ENCODE results near the gene BARHL2. TPM values are rescaled to one million over a fixed set of nuclear protein-coding genes. Genes with fewer than 3 reads are reported as not detected.

BARHL2 gene
- total and polyA plus RNA-seq, 2 donors (not counting 3 experiments of a cell fraction or from before 2014, with no cell fraction given), result not detected

DNA sequence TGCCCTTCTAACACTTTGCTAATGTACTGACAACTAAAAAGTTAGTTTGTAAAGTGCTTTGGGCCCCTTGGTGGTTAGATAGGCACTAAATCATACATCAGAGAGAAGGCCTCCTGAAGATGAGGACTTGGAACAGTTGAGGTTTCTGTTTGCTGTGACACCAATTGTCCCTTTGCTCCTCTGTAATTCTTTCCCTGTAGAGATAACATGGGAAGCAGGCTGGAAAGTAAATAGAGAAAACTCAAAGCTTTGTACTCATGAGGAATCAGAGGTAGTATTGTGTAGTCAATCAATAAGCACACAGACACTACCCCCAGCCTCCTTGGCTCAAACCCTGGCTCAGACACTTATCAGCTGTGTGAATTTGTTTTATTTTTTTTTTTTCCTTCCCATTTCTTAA, 31.6 kb upstream of the BARHL2 start:
- Histone ChIP-seq H3K4me2 (ENCODE audit: insufficient read depth, low read length) (no peak overlapping the region), H3K79me2 (ENCODE audit: control insufficient read depth, insufficient read depth, low read length) (no peaks in the 10 kb centered on the region), H3K4me3 (replicated peaks in 1 of 3; ENCODE audit: insufficient read depth in 1 of 3, low read depth in 1 of 3, low read length in 3 of 3) (no peak overlapping the region), H3K9ac (replicated peaks; ENCODE audit: extremely low read depth, insufficient read depth, low read length) (no peak overlapping the region), H3K27ac (ENCODE audit: insufficient read depth, low read depth, low read length) (no peak overlapping the region), H3K9me1 (replicated peaks; ENCODE audit: control insufficient read depth, extremely low read depth, insufficient read depth, low read length) (no peaks in the 10 kb centered on the region), H3K9me3 (replicated peaks; ENCODE audit: control insufficient read depth, insufficient read depth, low read length) (no peaks in the 10 kb centered on the region), H4K20me1 (replicated peaks; ENCODE audit: control insufficient read depth, extremely low read depth, insufficient read depth, low read length) (no peaks in the 10 kb centered on the region), H3K4me1 (ENCODE audit: control insufficient read depth, extremely low read depth, insufficient read depth, low read length) (no peaks in the 10 kb centered on the region), H2AFZ (ENCODE audit: low read depth, low read length) (no peak overlapping the region), H3K27me3 (ENCODE audit: control insufficient read depth in 2 of 2, insufficient read depth in 2 of 2, low read length in 2 of 2) (peaks cover 0 to 6% of the 10 kb centered on the region in 2 experiments), H3K36me3 (ENCODE audit: control insufficient read depth in 2 of 2, extremely low read depth in 1 of 2, insufficient read depth in 2 of 2, low read length in 2 of 2) (no peaks in the 10 kb centered on the region)
- ChIA-PET POLR2A (no interaction called here), CTCF (no interaction called here)
- TF ChIP-seq GATA2 (IDR thresholded peaks at IDR 0.05; ENCODE audit: insufficient read depth, insufficient read length, low read depth, low read length) (no peak), MYC (IDR thresholded peaks at IDR 0.05; ENCODE audit: low read depth, low read length) (no peak), POLR2AphosphoS5 (IDR thresholded peaks at IDR 0.05; ENCODE audit: insufficient read depth, low read depth, low read length) (no peak), MAX (IDR thresholded peaks at IDR 0.05; ENCODE audit: insufficient read depth, insufficient read length) (no peak), CTCF (IDR thresholded peaks at IDR 0.05; ENCODE audit: extremely low read depth in 1 of 2, insufficient read depth in 1 of 2, low read depth in 1 of 2, low read length in 2 of 2) (no peak), POLR2A (IDR thresholded peaks at IDR 0.05; ENCODE audit: low read depth, low read length) (no peak), FOS (IDR thresholded peaks at IDR 0.05; ENCODE audit: borderline replicate concordance, insufficient read depth, low read length) (no peak), JUN (IDR thresholded peaks at IDR 0.05; ENCODE audit: borderline replicate concordance, insufficient read depth, insufficient read length, low read depth) (no peak)
- FAIRE-seq (no peak), DNase-seq (ENCODE audit: low read depth, low spot score) (no peak)
- intact Hi-C loops (cut with micrococcal nuclease), result no loop called here
- BruUV-seq (replicated peaks), result no TSS peak
- dilution Hi-C loops (cut with MboI; ENCODE audit: extremely low pct_ligation_motif_present, low sequenced_read_pairs), result no loop called here

All from endothelial cell of umbilical vein (primary cell).